Esophagus muscularis mucosa (tissue), 4 donors: ENCODE data around the gene LOXL1. TPM values are rescaled to one million over a fixed set of nuclear protein-coding genes. Genes with fewer than 3 reads are reported as not detected.

Source experiments
- DNase-seq: peaks from one replicate; pipeline ENCODE4 v3.0.0-alpha.2; 2017; ENCODE audit errors: extremely low spot score
- H3K27ac ChIP-seq, 4 donors: fragments of 200-600 bp; sonication (generic); replicated peaks in 1 of 4; 1 replicate in 3 of 4; 2 replicates in 1 of 4; pipeline ENCODE4 v1.5.1; 2016 to 2019; ENCODE audit warnings: mild to moderate bottlenecking in 1 of 4
- H3K27me3 ChIP-seq, 4 donors: fragments of 200-600 bp; sonication (generic); one replicate each; pipeline versions ENCODE4 v1.5.1 to v1.6.0; 2016 to 2019
- H3K36me3 ChIP-seq, 4 donors: fragments of 200-600 bp; sonication (generic); one replicate each; pipeline ENCODE4 v1.5.1; 2016 to 2019
- H3K4me1 ChIP-seq, 4 donors: fragments of 200-600 bp; sonication (generic); one replicate each; pipeline ENCODE4 v1.5.1; 2016 to 2019
- H3K4me3 ChIP-seq, 4 donors: fragments of 200-600 bp; sonication (generic); 1 replicate in 2 of 4; 2 replicates in 2 of 4; pipeline ENCODE4 v1.5.1; 2016 to 2019; ENCODE audit warnings: mild to moderate bottlenecking in 4 of 4, moderate library complexity in 1 of 4
- H3K9me3 ChIP-seq, 4 donors: fragments of 200-600 bp; sonication (generic); 1 replicate in 3 of 4; 2 replicates in 1 of 4; pipeline ENCODE4 v1.5.1; 2016 to 2019
- CTCF ChIP-seq, 3 experiments: fragments of 200-600 bp in 2 of 3; fragments of 450-650 bp in 1 of 3; sonication (generic) in 2 of 3; IDR thresholded peaks; one replicate each; pipeline ENCODE4 v1.5.1; 2017 to 2019; ENCODE audit warnings: antibody characterized with exemption in 3 of 3, mild to moderate bottlenecking in 2 of 3, moderate library complexity in 1 of 3
- EP300 ChIP-seq: sonication (generic); formaldehyde crosslinking; IDR thresholded peaks from one replicate; pipeline ENCODE4 v1.6.1; 2017; ENCODE audit warnings: antibody characterized with exemption
- POLR2A ChIP-seq: fragments of 450-650 bp; IDR thresholded peaks from one replicate; pipeline ENCODE4 v1.6.1; 2017; ENCODE audit warnings: antibody characterized with exemption, moderate library complexity, mild to moderate bottlenecking, low read depth
- POLR2AphosphoS5 ChIP-seq, 2 donors: sonication (generic); formaldehyde crosslinking; IDR thresholded peaks; one replicate each; pipeline ENCODE4 v1.6.1; 2017; ENCODE audit warnings: antibody characterized with exemption in 2 of 2
- WGBS: methylation state at CpG from one replicate; pipeline ENCODE4 v1.1.5; 2018; 5-methylcytosine and 5-hydroxymethylcytosine counted together
- intact Hi-C: fragments of 100-400 bp; cut with DNase I; formaldehyde crosslinking; loops from one replicate; pipeline ENCODE4 v1.15.1; 2023
- total RNA-seq, 4 donors: library from RNA; depleted of rRNA; stranded (reverse); fragments of >200 nt; gene quantifications; one replicate each; pipeline versions ENCODE4 v1.1.0 to v1.2.1, GENCODE V29; 2016

The LOXL1 gene
- total RNA-seq, 4 donors from 2014 or later: 19.7 to 84.3 (median 39.1) TPM

- TF ChIP-seq POLR2AphosphoS5 (IDR thresholded peaks at IDR 0.05) (no peak), POLR2A (no peak), EP300 (no peak), CTCF (IDR thresholded peaks at IDR 0.05) (no peak)
- H3K36me3 ChIP-seq: no peaks in the 10 kb centered on the region
- intact Hi-C loops: no loop called here
- no peak overlapping the region for H3K4me3 ChIP-seq
- no peak overlapping the region for H3K27ac ChIP-seq
- H3K4me1 ChIP-seq: no peaks in the 10 kb centered on the region
- no peak for DNase-seq
- no peaks in the 10 kb centered on the region for H3K27me3 ChIP-seq
- WGBS: 92% methylated on average over 11 of the region's 13 CpGs
- no peaks in the 10 kb centered on the region for H3K9me3 ChIP-seq
Observed at GRCh38 chr15:73892446-73893226, 33.6 kb upstream of the LOXL1 start.

- no peaks in the 10 kb centered on the region for H3K27me3 ChIP-seq
- DNase-seq: no peak
Observed at GRCh38 chr15:73894133-73894814, 32.0 kb upstream of the LOXL1 start.

GRCh38 chr15:73897441-73898261 lies 28.6 kb upstream of the LOXL1 start:
- H3K9me3 ChIP-seq: no peaks in the 10 kb centered on the region
- H3K27ac ChIP-seq: no peak overlapping the region
- H3K36me3 ChIP-seq: no peaks in the 10 kb centered on the region
- intact Hi-C loops: loop anchor here (2.0 kb wide), 1 partner anchor 65 kb away; no protein-coding TSS in a partner anchor
- TF ChIP-seq POLR2AphosphoS5 (IDR thresholded peaks at IDR 0.05): no peak
- no peak for TF ChIP-seq POLR2A
- TF ChIP-seq CTCF (IDR thresholded peaks at IDR 0.05): peak; percentile 70 to 93 (median 78)
- no peak for TF ChIP-seq EP300
- H3K27me3 ChIP-seq: no peaks in the 10 kb centered on the region
- H3K4me3 ChIP-seq: no peak overlapping the region
- H3K4me1 ChIP-seq: peaks cover 0 to 12% (median 10%) of the 10 kb centered on the region in 4 donors
- 73% methylated on average over 7 of the region's 15 CpGs for WGBS
- DNase-seq: no peak

More at GRCh38 chr15:73894133-73894814, 32.0 kb upstream of the LOXL1 start:
- Histone ChIP-seq H3K27ac (no peak overlapping the region), H3K36me3 (no peaks in the 10 kb centered on the region), H3K4me3 (no peak overlapping the region), H3K9me3 (no peaks in the 10 kb centered on the region), H3K4me1 (peaks cover 0 to 4% (median 2%) of the 10 kb centered on the region in 4 donors)
- intact Hi-C loops: no loop called here
- no peak for TF ChIP-seq POLR2AphosphoS5 (IDR thresholded peaks at IDR 0.05)
- TF ChIP-seq POLR2A: no peak
- TF ChIP-seq CTCF (IDR thresholded peaks at IDR 0.05): no peak
- TF ChIP-seq EP300: no peak
- 82% methylated on average over 8 of the region's 12 CpGs for WGBS

- H3K27ac ChIP-seq: no peak overlapping the region
- peaks cover 0 to 12% (median 10%) of the 10 kb centered on the region in 4 donors for H3K4me1 ChIP-seq
- no peak overlapping the region for H3K4me3 ChIP-seq
- no peaks in the 10 kb centered on the region for H3K9me3 ChIP-seq
- intact Hi-C loops: loop anchor here (10.0 kb wide), 1 partner anchor 145 kb away; the partner anchor contains the start of gene INSYN1
- no peak for DNase-seq
- no peaks in the 10 kb centered on the region for H3K27me3 ChIP-seq
- TF ChIP-seq CTCF (IDR thresholded peaks at IDR 0.05): no peak
- TF ChIP-seq POLR2A: no peak
- no peak for TF ChIP-seq EP300
- no peak for TF ChIP-seq POLR2AphosphoS5 (IDR thresholded peaks at IDR 0.05)
- H3K36me3 ChIP-seq: no peaks in the 10 kb centered on the region
- 53% methylated on average over 13 of the region's 15 CpGs for WGBS
Observed at GRCh38 chr15:73899197-73900094, 26.8 kb upstream of the LOXL1 start.
